SK-N-SH (cell line): ENCODE measurements around the gene CDPF1.

Source experiments
- CHD2 ChIP-seq: fragments of 150-350 bp; IDR thresholded peaks from 2 replicates; pipeline ENCODE4 v1.6.1; 2018; ENCODE audit warnings: low read length; ENCODE audit not compliant: partially characterized antibody
- EP300 ChIP-seq, 2 experiments: IDR thresholded peaks; 2 replicates each; pipeline versions ENCODE4 v1.4.0 to v1.6.1; 2012; ENCODE audit warnings: borderline replicate concordance in 1 of 2, low read depth in 1 of 2, low read length in 1 of 2
- FOSL2 ChIP-seq: IDR thresholded peaks from 2 replicates; pipeline ENCODE4 v1.4.0; 2012; ENCODE audit warnings: low read depth, mild to moderate bottlenecking, moderate library complexity, borderline replicate concordance
- FOXM1 ChIP-seq: IDR thresholded peaks from 2 replicates; pipeline ENCODE4 v1.4.0; 2012; ENCODE audit warnings: low read depth, mild to moderate bottlenecking
- POLR2AphosphoS5 ChIP-seq: IDR thresholded peaks from 2 replicates; pipeline ENCODE4 v1.6.1; 2012; ENCODE audit warnings: low read depth, low read length
- YY1 ChIP-seq: IDR thresholded peaks from 2 replicates; pipeline ENCODE4 v1.4.0; 2012; ENCODE audit warnings: low read depth, mild to moderate bottlenecking
- TF ChIP-seq, protein P1 (sequence below): fragments of 200-600 bp; sonication (generic); IDR thresholded peaks from 2 replicates; pipeline ENCODE4 v1.6.1; 2017; ENCODE audit warnings: antibody characterized with exemption, mild to moderate bottlenecking, moderate library complexity
- TF ChIP-seq, protein P2 (sequence below): IDR thresholded peaks from 2 replicates; pipeline ENCODE4; 2012
- TF ChIP-seq, protein P3 (sequence below): IDR thresholded peaks from 2 replicates; pipeline ENCODE4 v1.4.0; 2012; ENCODE audit warnings: low read depth

DNA sequence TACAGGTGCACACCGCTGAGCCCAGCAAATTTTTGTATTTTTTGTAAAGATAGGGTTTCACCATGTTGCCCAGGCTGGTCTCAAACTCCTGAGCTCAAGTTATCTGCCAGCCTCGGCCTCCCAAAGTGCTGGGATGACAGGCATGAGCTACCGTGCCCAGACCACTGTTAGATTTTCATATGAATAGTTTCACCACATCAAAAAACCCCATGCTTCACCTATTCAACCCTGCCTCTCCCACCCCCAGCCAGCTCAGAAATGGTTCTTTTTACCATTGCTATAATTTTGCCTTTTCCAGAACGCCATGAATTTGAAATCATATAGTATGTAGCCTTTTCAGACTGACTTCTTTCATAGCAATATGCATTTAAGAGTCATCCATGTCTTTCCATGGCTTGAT lies 37.9 kb downstream of the CDPF1 start:
- TF ChIP-seq, protein P1, sequence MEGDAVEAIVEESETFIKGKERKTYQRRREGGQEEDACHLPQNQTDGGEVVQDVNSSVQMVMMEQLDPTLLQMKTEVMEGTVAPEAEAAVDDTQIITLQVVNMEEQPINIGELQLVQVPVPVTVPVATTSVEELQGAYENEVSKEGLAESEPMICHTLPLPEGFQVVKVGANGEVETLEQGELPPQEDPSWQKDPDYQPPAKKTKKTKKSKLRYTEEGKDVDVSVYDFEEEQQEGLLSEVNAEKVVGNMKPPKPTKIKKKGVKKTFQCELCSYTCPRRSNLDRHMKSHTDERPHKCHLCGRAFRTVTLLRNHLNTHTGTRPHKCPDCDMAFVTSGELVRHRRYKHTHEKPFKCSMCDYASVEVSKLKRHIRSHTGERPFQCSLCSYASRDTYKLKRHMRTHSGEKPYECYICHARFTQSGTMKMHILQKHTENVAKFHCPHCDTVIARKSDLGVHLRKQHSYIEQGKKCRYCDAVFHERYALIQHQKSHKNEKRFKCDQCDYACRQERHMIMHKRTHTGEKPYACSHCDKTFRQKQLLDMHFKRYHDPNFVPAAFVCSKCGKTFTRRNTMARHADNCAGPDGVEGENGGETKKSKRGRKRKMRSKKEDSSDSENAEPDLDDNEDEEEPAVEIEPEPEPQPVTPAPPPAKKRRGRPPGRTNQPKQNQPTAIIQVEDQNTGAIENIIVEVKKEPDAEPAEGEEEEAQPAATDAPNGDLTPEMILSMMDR, result no peak
- TF ChIP-seq, protein P2, sequence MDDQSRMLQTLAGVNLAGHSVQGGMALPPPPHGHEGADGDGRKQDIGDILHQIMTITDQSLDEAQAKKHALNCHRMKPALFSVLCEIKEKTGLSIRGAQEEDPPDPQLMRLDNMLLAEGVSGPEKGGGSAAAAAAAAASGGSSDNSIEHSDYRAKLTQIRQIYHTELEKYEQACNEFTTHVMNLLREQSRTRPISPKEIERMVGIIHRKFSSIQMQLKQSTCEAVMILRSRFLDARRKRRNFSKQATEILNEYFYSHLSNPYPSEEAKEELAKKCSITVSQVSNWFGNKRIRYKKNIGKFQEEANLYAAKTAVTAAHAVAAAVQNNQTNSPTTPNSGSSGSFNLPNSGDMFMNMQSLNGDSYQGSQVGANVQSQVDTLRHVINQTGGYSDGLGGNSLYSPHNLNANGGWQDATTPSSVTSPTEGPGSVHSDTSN, result no peak
- TF ChIP-seq EP300 (IDR thresholded peaks at IDR 0.05; ENCODE audit: borderline replicate concordance in 1 of 2, low read depth in 1 of 2, low read length in 1 of 2) (no peak), FOXM1 (no peak), YY1 (no peak), POLR2AphosphoS5 (no peak), FOSL2 (no peak), CHD2 (no peak)
- TF ChIP-seq, protein P3, sequence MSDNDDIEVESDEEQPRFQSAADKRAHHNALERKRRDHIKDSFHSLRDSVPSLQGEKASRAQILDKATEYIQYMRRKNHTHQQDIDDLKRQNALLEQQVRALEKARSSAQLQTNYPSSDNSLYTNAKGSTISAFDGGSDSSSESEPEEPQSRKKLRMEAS, result no peak
